Activated CD8-positive, alpha-beta T cell treated with anti-CD3 and anti-CD28 coated beads, Interleukin-2, amount 10 ng/mL, durations not matched to agents 7 days and 5 days (primary cell): ENCODE measurements around the gene LAIR2. TPM values are rescaled to one million over a fixed set of nuclear protein-coding genes. Genes with fewer than 3 reads are reported as not detected.
"Not testable (repeated sequence)": the region's sequence is repeated elsewhere in the genome, so short reads cannot be mapped to it uniquely, and the experiment has no call there.

ENCODE experiments used
- ATAC-seq: fragments of 150-1000 bp; cut with Tn5 transposase; one replicate; pipeline ENCODE4 v1.10.0; 2021; ENCODE audit warnings: moderate library complexity
- CTCF ChIA-PET: fragments of 350-600 bp; sonication (Branson Sonifier 250); formaldehyde crosslinking; loops from one replicate; lab custom pipeline; 2021; ENCODE audit warnings: antibody characterized with exemption; lab: Charles Lee
- POLR2A ChIA-PET: fragments of 350-600 bp; sonication (Branson Sonifier 250); formaldehyde crosslinking; loops from one replicate; lab custom pipeline; 2021; ENCODE audit warnings: antibody characterized with exemption; lab: Charles Lee
- DNase-seq: peaks from one replicate; pipeline ENCODE4 v3.0.0-alpha.2; 2020
- H3K27ac Mint-ChIP-seq: one replicate; pipeline ENCODE4 v1.8.0; 2021; ENCODE audit warnings: mild to moderate bottlenecking, mixed read lengths
- H3K27me3 Mint-ChIP-seq: one replicate; pipeline ENCODE4 v1.8.0; 2021; ENCODE audit warnings: low read depth, mixed read lengths
- H3K36me3 Mint-ChIP-seq: one replicate; pipeline ENCODE4 v1.8.0; 2021; ENCODE audit warnings: low read depth, mixed read lengths
- H3K4me1 Mint-ChIP-seq: one replicate; pipeline ENCODE4 v1.8.0; 2021; ENCODE audit warnings: low read depth, mixed read lengths
- H3K4me3 Mint-ChIP-seq: one replicate; pipeline ENCODE4 v1.8.0; 2021; ENCODE audit warnings: mild to moderate bottlenecking, mixed read lengths
- H3K9me3 Mint-ChIP-seq: one replicate; pipeline ENCODE4 v1.8.0; 2022; ENCODE audit warnings: mixed read lengths; ENCODE audit not compliant: insufficient read depth
- total RNA-seq, 2 experiments: library from RNA; stranded (reverse); gene quantifications; one replicate each; pipeline ENCODE4 v1.2.3, GENCODE V29; 2021

Gene LAIR2
- total RNA-seq, 2 experiments from 2014 or later: 1.4 to 1.6 TPM

- H3K36me3 Mint-ChIP-seq: no peaks in the 10 kb centered on the region
- no peak overlapping the region for H3K27ac Mint-ChIP-seq
- ChIA-PET POLR2A (no interaction called here), CTCF (interaction anchor here (0.8 to 4.8 kb wide), 17 partner anchors 9 to 435 kb away, joined by 3 to 48 read pairs (median 3); partner anchors contain the start of gene CDC42EP5)
- ATAC-seq (peak; percentile 64), DNase-seq (peak; percentile 60)
- H3K9me3 Mint-ChIP-seq: no peaks in the 10 kb centered on the region
- no peak overlapping the region for H3K4me3 Mint-ChIP-seq
- peaks cover 32% of the 10 kb centered on the region for H3K4me1 Mint-ChIP-seq
- peaks cover 30% of the 10 kb centered on the region for H3K27me3 Mint-ChIP-seq
Measured at GRCh38 chr19:54481326-54481930, 21.2 kb upstream of the LAIR2 start.

DNA sequence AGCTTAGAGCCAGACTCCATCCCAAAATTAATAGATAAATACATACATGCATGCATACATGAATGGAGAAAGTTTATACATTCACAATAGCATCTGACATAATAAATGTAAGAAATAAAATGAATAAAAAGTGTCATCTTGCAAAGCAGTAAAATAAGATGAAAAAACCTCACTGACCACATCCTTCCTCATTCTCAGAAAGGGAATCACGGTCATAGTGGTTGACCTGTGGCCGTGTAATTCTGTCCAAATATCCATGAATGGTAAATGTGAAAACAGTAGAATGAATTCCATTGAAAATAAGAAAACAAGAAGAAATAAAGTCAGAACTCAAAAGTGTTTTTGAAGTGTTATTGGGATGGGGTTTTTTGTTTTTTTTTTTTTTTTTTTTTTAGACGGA is 19.7 kb upstream of the LAIR2 start:
- ATAC-seq (no peak), DNase-seq (no peak)
- H3K4me3 Mint-ChIP-seq: peak overlapping the region; percentile 29
- CTCF ChIA-PET: interaction anchor here (2.3 to 4.8 kb wide), 3 partner anchors 13 to 191 kb away, joined by 7 to 48 read pairs (median 30); no protein-coding TSS in a partner anchor
- no peak overlapping the region for H3K27ac Mint-ChIP-seq
- peaks cover 19% of the 10 kb centered on the region for H3K27me3 Mint-ChIP-seq
- no peaks in the 10 kb centered on the region for H3K36me3 Mint-ChIP-seq
- H3K9me3 Mint-ChIP-seq: no peaks in the 10 kb centered on the region
- POLR2A ChIA-PET: no interaction called here
- H3K4me1 Mint-ChIP-seq: peaks cover 32% of the 10 kb centered on the region

GRCh38 chr19:54484451-54484850 is 18.2 kb upstream of the LAIR2 start:
- Mint-ChIP-seq H3K27ac (no peak overlapping the region), H3K36me3 (no peaks in the 10 kb centered on the region), H3K4me3 (no peak overlapping the region), H3K27me3 (peaks cover 19% of the 10 kb centered on the region), H3K4me1 (peaks cover 27% of the 10 kb centered on the region), H3K9me3 (no peaks in the 10 kb centered on the region)
- DNase-seq (no peak), ATAC-seq (no peak)
- ChIA-PET POLR2A (no interaction called here), CTCF (no interaction called here)

- ChIA-PET POLR2A (no interaction called here), CTCF (no interaction called here)
- ATAC-seq (no peak), DNase-seq (no peak)
- H3K9me3 Mint-ChIP-seq: no peaks in the 10 kb centered on the region
- peaks cover 26% of the 10 kb centered on the region for H3K27me3 Mint-ChIP-seq
- H3K27ac Mint-ChIP-seq: no peak overlapping the region
- peaks cover 15% of the 10 kb centered on the region for H3K4me1 Mint-ChIP-seq
- H3K4me3 Mint-ChIP-seq: no peak overlapping the region
- no peaks in the 10 kb centered on the region for H3K36me3 Mint-ChIP-seq
Measured at GRCh38 chr19:54485851-54486250, 16.8 kb upstream of the LAIR2 start.

GRCh38 chr19:54489341-54489740 is 13.3 kb upstream of the LAIR2 start:
- ATAC-seq (no peak), DNase-seq (no peak)
- Mint-ChIP-seq H3K27ac (no peak overlapping the region), H3K27me3 (peaks cover 33% of the 10 kb centered on the region), H3K9me3 (no peaks in the 10 kb centered on the region), H3K36me3 (no peaks in the 10 kb centered on the region), H3K4me1 (no peaks in the 10 kb centered on the region), H3K4me3 (no peak overlapping the region)
- ChIA-PET CTCF (interaction anchor here (1.4 kb wide), 1 partner anchor 8 kb away, joined by 3 read pairs; no protein-coding TSS in a partner anchor), POLR2A (no interaction called here)

DNA sequence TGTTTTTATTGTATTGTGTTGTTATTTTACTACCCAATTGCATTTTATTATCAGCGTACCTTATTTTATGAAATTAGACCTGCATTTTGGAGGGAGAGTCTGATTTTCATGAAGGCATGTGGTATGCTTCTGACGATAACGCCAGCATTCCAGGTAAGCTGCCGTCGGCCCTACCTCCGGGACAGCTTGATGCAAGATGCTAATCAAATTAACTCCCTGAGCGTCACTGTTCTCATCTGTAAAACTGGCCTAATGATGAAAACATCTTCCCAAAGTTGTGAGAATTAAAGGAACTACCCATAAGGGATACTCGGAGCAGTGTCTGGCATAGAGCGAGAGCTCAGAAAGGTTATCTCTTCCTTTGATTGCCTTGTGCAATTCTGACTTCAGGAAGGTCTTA is 12.9 kb upstream of the LAIR2 start:
- no peak overlapping the region for H3K27ac Mint-ChIP-seq
- ATAC-seq: no peak
- POLR2A ChIA-PET: no interaction called here
- no peaks in the 10 kb centered on the region for H3K4me1 Mint-ChIP-seq
- CTCF ChIA-PET: interaction anchor here (1.4 kb wide), 1 partner anchor 8 kb away, joined by 3 read pairs; no protein-coding TSS in a partner anchor
- peaks cover 30% of the 10 kb centered on the region for H3K27me3 Mint-ChIP-seq
- H3K36me3 Mint-ChIP-seq: no peaks in the 10 kb centered on the region
- H3K9me3 Mint-ChIP-seq: no peaks in the 10 kb centered on the region
- H3K4me3 Mint-ChIP-seq: no peak overlapping the region
- no peak for DNase-seq

GRCh38 chr19:54492568-54492967 is 10.1 kb upstream of the LAIR2 start:
- ChIA-PET CTCF (no interaction called here), POLR2A (interaction anchor here (1.0 kb wide), 1 partner anchor 10 kb away, joined by 3 read pairs; the partner anchor contains the start of gene LAIR2)
- Mint-ChIP-seq H3K36me3 (no peaks in the 10 kb centered on the region), H3K4me3 (no peak overlapping the region), H3K27ac (no peak overlapping the region), H3K4me1 (peaks cover 4% of the 10 kb centered on the region), H3K9me3 (no peaks in the 10 kb centered on the region), H3K27me3 (peaks cover 37% of the 10 kb centered on the region)
- no peak for ATAC-seq
- no peak for DNase-seq

GRCh38 chr19:54493056-54493455 is 9.6 kb upstream of the LAIR2 start:
- CTCF ChIA-PET, H3K36me3 Mint-ChIP-seq, POLR2A ChIA-PET, DNase-seq, H3K4me3 Mint-ChIP-seq, H3K4me1 Mint-ChIP-seq, ATAC-seq, H3K9me3 Mint-ChIP-seq, H3K27ac Mint-ChIP-seq: not testable (repeated sequence)
- peaks cover 41% of the 10 kb centered on the region for H3K27me3 Mint-ChIP-seq

DNA sequence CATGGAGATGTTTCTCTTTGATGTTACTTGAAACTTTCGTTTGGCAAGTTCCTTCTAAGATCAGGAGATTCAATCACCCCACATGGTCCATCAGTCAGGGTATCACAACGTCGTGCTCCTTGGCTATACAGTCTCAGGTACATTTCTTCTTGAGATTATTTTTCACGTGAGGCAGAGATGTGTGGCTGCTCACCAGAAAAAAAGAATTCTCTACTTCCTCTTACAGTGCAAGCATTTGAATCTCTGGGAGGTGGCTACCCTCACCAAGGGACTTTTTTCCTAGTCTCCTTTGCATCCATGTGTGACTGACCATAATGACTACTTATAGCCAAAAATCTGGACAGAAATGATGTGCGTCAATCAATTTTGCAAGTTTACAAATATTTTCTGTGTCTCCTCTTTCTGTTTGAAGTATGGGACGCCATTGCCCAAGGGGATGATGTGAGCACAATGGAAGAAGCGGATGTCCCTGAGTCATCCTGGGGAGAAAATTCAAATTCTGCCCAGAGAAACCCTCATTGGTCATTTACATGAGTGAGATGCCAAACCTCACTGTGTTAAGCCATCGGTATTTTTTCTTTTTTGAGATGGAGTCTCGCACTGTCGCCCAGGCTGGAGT is 8.6 kb upstream of the LAIR2 start:
- ATAC-seq: no peak
- Mint-ChIP-seq H3K27ac (no peak overlapping the region), H3K4me3 (no peak overlapping the region), H3K27me3 (peaks cover 44% of the 10 kb centered on the region), H3K9me3 (no peaks in the 10 kb centered on the region), H3K36me3 (no peaks in the 10 kb centered on the region), H3K4me1 (peaks cover 15% of the 10 kb centered on the region)
- POLR2A ChIA-PET: no interaction called here
- no peak for DNase-seq
- CTCF ChIA-PET: no interaction called here

- not testable (repeated sequence) for ATAC-seq, H3K36me3 Mint-ChIP-seq, DNase-seq, H3K9me3 Mint-ChIP-seq, H3K4me3 Mint-ChIP-seq, H3K27ac Mint-ChIP-seq
- POLR2A ChIA-PET: interaction anchor here (0.5 kb wide), 1 partner anchor 110 kb away, joined by 3 read pairs; no protein-coding TSS in a partner anchor
- CTCF ChIA-PET: interaction anchor here (0.6 to 2.2 kb wide), 2 partner anchors 14 to 24 kb away, joined by 4 to 7 read pairs; no protein-coding TSS in a partner anchor
- Mint-ChIP-seq H3K27me3 (peaks cover 37% of the 10 kb centered on the region), H3K4me1 (peaks cover 18% of the 10 kb centered on the region)
Measured at GRCh38 chr19:54495284-54495683, 7.3 kb upstream of the LAIR2 start.

DNA sequence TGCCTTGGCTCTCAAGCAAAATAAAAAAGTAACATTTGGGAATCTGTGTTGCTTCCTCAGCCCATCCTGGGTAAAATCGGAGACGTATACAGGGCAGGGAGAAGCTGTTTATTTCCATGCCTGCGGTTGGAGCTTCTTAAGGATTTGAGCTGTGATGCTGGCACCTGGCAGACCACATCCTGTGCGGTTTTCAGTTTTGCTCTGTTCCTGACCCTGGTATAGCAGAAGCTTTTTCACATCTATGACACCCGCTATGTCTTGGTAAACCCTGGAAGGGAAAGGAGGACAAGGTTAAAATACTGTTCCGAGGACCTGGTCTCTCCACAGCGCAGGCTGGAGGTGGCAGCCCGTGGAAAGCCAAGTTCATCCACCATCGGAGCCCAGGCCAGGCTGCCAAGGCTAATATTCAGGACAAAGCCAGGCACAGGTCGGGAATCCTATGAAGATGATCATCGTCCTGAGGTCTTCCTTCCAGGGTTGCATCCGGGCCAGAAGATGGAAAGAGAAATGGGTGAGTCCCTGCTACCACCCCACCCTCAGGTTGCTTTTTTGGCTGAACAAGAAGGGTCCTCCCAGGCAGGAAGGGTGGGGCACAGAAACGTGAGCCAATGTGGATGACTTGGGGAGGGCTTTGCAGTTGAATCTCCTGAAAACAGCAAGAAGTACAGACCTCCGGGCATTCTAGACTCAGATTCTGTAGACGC is 4.7 kb upstream of the LAIR2 start:
- H3K9me3 Mint-ChIP-seq, H3K27ac Mint-ChIP-seq, H3K4me3 Mint-ChIP-seq, POLR2A ChIA-PET, H3K36me3 Mint-ChIP-seq, CTCF ChIA-PET: not testable (repeated sequence)
- peak; percentile 87 for ATAC-seq
- Mint-ChIP-seq H3K27me3 (peaks cover 35% of the 10 kb centered on the region), H3K4me1 (peaks cover 27% of the 10 kb centered on the region)
- DNase-seq: peak; percentile 49

DNA sequence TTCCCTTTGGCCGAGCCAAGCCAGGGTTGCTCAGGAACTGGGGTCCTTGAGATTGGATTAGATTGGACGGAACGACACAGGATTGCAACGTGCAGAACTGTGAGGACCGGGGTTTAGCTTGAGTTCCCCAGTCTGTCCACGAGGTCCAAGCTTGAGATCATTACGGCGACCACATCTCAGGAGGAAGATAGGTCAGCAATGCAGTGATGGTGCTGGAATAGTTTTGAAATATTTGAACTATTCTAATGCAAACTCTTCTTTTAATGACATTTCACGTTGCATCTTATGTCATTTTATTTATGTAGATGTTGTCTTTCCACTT is 4.2 kb upstream of the LAIR2 start:
- H3K27ac Mint-ChIP-seq, ATAC-seq, CTCF ChIA-PET, H3K9me3 Mint-ChIP-seq, H3K36me3 Mint-ChIP-seq, DNase-seq, H3K4me3 Mint-ChIP-seq, POLR2A ChIA-PET: not testable (repeated sequence)
- H3K27me3 Mint-ChIP-seq: peaks cover 31% of the 10 kb centered on the region
- peaks cover 28% of the 10 kb centered on the region for H3K4me1 Mint-ChIP-seq
